ENCODE data around the gene GDPD3. TPM values are rescaled to one million over a fixed set of nuclear protein-coding genes. Genes with fewer than 3 reads are reported as not detected.

GDPD3 gene
- total and polyA plus RNA-seq, 2 of the 13 experiments (the other 11 are each of a cell fraction or from before 2014, with no cell fraction given) = 18.7 to 20.6 TPM

DNA sequence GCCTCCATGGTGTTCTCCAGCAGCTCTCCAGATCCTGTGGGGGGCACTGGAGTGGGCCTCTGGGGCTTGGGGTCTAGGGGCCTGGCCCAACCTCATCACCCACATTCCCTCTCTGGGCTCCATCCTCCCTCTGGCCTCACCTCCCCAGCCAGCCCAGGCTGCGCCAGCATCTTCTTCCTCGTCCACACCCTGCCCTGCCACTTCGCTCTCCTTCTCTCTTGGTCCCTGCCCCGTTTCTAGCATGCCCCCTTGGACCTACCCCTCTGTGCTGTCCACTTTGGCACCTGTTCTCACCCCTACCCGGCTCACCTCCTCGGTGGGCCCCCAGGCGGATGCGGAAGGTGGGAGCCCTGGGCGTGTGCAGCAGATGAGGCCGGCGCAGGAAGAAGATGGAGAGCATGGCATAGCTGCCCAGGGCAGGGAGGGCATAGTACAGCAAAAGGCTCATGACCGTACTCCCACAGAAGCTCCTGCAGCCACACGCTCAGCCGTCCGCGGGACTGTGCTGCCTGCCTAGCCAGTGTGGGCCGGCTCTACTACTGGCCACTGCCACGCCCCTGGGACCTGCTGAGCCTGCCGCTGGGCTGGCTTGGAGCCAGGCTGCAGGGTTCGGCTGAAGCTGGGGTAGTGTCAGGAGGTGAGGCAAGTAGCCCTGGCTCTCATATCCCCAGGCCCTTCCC is at the start of gene GDPD3 (continued):
- TF ChIP-seq, protein P1, sequence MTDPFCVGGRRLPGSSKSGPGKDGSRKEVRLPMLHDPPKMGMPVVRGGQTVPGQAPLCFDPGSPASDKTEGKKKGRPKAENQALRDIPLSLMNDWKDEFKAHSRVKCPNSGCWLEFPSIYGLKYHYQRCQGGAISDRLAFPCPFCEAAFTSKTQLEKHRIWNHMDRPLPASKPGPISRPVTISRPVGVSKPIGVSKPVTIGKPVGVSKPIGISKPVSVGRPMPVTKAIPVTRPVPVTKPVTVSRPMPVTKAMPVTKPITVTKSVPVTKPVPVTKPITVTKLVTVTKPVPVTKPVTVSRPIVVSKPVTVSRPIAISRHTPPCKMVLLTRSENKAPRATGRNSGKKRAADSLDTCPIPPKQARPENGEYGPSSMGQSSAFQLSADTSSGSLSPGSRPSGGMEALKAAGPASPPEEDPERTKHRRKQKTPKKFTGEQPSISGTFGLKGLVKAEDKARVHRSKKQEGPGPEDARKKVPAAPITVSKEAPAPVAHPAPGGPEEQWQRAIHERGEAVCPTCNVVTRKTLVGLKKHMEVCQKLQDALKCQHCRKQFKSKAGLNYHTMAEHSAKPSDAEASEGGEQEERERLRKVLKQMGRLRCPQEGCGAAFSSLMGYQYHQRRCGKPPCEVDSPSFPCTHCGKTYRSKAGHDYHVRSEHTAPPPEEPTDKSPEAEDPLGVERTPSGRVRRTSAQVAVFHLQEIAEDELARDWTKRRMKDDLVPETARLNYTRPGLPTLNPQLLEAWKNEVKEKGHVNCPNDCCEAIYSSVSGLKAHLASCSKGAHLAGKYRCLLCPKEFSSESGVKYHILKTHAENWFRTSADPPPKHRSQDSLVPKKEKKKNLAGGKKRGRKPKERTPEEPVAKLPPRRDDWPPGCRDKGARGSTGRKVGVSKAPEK (CRISPR knock-in tag; IDR thresholded peaks at IDR 0.05; ENCODE audit: borderline replicate concordance) = peak; percentile 62; the same call in 1 of the 2 replicates
- TF ChIP-seq, protein P2, sequence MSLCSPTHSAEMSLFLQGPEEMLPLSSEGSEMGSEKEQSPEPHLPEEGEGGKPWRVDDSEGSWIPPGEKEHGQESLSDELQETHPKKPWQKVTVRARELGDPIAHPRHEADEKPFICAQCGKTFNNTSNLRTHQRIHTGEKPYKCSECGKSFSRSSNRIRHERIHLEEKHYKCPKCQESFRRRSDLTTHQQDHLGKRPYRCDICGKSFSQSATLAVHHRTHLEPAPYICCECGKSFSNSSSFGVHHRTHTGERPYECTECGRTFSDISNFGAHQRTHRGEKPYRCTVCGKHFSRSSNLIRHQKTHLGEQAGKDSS (CRISPR knock-in tag; IDR thresholded peaks at IDR 0.05; ENCODE audit: borderline replicate concordance, low read depth) = no peak; the same call in 1 of the 2 replicates
- TF ChIP-seq AGO2 (optimal IDR thresholded peaks at IDR 0.05; ENCODE audit: low read depth, low read length) (peak; percentile 49), ARHGAP35 (CRISPR knock-in tag; IDR thresholded peaks at IDR 0.05; ENCODE audit: borderline replicate concordance) (no peak), SATB2 (CRISPR knock-in tag; IDR thresholded peaks at IDR 0.05) (no peak), ZNF326 (CRISPR knock-in tag; IDR thresholded peaks at IDR 0.05; ENCODE audit: borderline replicate concordance) (no peak), DR1 (CRISPR knock-in tag; IDR thresholded peaks at IDR 0.05) (no peak), MEIS1 (CRISPR knock-in tag; IDR thresholded peaks at IDR 0.05; ENCODE audit: borderline replicate concordance) (no peak), ZBTB20 (CRISPR knock-in tag; IDR thresholded peaks at IDR 0.05; ENCODE audit: borderline replicate concordance, low read depth) (no peak), GABPB1 (CRISPR knock-in tag; IDR thresholded peaks at IDR 0.05) (no peak; the same call in 1 of the 2 replicates), ZSCAN31 (CRISPR knock-in tag; IDR thresholded peaks at IDR 0.05; ENCODE audit: low read depth) (0 out of 2 replicates have a peak, but pooled peaks have one; percentile 41)
- TF ChIP-seq, protein P3, sequence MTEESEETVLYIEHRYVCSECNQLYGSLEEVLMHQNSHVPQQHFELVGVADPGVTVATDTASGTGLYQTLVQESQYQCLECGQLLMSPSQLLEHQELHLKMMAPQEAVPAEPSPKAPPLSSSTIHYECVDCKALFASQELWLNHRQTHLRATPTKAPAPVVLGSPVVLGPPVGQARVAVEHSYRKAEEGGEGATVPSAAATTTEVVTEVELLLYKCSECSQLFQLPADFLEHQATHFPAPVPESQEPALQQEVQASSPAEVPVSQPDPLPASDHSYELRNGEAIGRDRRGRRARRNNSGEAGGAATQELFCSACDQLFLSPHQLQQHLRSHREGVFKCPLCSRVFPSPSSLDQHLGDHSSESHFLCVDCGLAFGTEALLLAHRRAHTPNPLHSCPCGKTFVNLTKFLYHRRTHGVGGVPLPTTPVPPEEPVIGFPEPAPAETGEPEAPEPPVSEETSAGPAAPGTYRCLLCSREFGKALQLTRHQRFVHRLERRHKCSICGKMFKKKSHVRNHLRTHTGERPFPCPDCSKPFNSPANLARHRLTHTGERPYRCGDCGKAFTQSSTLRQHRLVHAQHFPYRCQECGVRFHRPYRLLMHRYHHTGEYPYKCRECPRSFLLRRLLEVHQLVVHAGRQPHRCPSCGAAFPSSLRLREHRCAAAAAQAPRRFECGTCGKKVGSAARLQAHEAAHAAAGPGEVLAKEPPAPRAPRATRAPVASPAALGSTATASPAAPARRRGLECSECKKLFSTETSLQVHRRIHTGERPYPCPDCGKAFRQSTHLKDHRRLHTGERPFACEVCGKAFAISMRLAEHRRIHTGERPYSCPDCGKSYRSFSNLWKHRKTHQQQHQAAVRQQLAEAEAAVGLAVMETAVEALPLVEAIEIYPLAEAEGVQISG (CRISPR knock-in tag; IDR thresholded peaks at IDR 0.05) = no peak; the same call in 1 of the 2 replicates
- TF ChIP-seq, protein P4, sequence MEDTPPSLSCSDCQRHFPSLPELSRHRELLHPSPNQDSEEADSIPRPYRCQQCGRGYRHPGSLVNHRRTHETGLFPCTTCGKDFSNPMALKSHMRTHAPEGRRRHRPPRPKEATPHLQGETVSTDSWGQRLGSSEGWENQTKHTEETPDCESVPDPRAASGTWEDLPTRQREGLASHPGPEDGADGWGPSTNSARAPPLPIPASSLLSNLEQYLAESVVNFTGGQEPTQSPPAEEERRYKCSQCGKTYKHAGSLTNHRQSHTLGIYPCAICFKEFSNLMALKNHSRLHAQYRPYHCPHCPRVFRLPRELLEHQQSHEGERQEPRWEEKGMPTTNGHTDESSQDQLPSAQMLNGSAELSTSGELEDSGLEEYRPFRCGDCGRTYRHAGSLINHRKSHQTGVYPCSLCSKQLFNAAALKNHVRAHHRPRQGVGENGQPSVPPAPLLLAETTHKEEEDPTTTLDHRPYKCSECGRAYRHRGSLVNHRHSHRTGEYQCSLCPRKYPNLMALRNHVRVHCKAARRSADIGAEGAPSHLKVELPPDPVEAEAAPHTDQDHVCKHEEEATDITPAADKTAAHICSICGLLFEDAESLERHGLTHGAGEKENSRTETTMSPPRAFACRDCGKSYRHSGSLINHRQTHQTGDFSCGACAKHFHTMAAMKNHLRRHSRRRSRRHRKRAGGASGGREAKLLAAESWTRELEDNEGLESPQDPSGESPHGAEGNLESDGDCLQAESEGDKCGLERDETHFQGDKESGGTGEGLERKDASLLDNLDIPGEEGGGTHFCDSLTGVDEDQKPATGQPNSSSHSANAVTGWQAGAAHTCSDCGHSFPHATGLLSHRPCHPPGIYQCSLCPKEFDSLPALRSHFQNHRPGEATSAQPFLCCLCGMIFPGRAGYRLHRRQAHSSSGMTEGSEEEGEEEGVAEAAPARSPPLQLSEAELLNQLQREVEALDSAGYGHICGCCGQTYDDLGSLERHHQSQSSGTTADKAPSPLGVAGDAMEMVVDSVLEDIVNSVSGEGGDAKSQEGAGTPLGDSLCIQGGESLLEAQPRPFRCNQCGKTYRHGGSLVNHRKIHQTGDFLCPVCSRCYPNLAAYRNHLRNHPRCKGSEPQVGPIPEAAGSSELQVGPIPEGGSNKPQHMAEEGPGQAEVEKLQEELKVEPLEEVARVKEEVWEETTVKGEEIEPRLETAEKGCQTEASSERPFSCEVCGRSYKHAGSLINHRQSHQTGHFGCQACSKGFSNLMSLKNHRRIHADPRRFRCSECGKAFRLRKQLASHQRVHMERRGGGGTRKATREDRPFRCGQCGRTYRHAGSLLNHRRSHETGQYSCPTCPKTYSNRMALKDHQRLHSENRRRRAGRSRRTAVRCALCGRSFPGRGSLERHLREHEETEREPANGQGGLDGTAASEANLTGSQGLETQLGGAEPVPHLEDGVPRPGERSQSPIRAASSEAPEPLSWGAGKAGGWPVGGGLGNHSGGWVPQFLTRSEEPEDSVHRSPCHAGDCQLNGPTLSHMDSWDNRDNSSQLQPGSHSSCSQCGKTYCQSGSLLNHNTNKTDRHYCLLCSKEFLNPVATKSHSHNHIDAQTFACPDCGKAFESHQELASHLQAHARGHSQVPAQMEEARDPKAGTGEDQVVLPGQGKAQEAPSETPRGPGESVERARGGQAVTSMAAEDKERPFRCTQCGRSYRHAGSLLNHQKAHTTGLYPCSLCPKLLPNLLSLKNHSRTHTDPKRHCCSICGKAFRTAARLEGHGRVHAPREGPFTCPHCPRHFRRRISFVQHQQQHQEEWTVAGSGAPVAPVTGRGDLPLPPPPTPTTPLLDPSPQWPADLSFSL (CRISPR knock-in tag; IDR thresholded peaks at IDR 0.05) = no peak

Measured in HepG2 (cell line).